HG02884 (cell line): Measurements from ENCODE around the gene SLC7A7.
"Not testable (repeated sequence)": the region's sequence is repeated elsewhere in the genome, so short reads cannot be mapped to it uniquely, and the experiment has no call there.

Source experiments
- ATAC-seq: cut with Tn5 transposase; IDR thresholded peaks from one replicate; pipeline ENCODE4 v1.9.1; 2021; ENCODE audit warnings: mild to moderate bottlenecking, moderate library complexity; ENCODE audit not compliant: unreplicated experiment

SLC7A7 gene

GRCh38 chr14:22814941-22815713 lies at the start of gene SLC7A7:
Gene SLC7A7, minus strand, starts transcription at chr14:22815435. Its CDS starts 2,037 bp downstream, at chr14:22813398.
- no peak for ATAC-seq

- no peak for ATAC-seq
Observed at GRCh38 chr14:22864979-22865378, 49.7 kb upstream of the SLC7A7 start.

GRCh38 chr14:22861651-22862050 lies 46.4 kb upstream of the SLC7A7 start:
- no peak for ATAC-seq

- not testable (repeated sequence) for ATAC-seq
Observed at GRCh38 chr14:22860377-22860776, 45.1 kb upstream of the SLC7A7 start.

- no peak for ATAC-seq
Observed at GRCh38 chr14:22856428-22856827, 41.2 kb upstream of the SLC7A7 start.

GRCh38 chr14:22854963-22855724 lies 39.9 kb upstream of the SLC7A7 start:
- ATAC-seq: no peak

- not testable (repeated sequence) for ATAC-seq
Observed at GRCh38 chr14:22854296-22854695, 39.1 kb upstream of the SLC7A7 start.

GRCh38 chr14:22852940-22853767 lies 37.9 kb upstream of the SLC7A7 start:
- ATAC-seq: peak; percentile 73

- no peak for ATAC-seq
Observed at GRCh38 chr14:22852599-22852939, 37.3 kb upstream of the SLC7A7 start.

- not testable (repeated sequence) for ATAC-seq
Observed at GRCh38 chr14:22852178-22852577, 36.9 kb upstream of the SLC7A7 start.

GRCh38 chr14:22850944-22851764 lies 35.9 kb upstream of the SLC7A7 start:
- ATAC-seq: no peak

- ATAC-seq: no peak
Observed at GRCh38 chr14:22849212-22849819, 34.1 kb upstream of the SLC7A7 start.

GRCh38 chr14:22848351-22849164 lies 33.3 kb upstream of the SLC7A7 start:
- ATAC-seq: no peak

- no peak for ATAC-seq
Observed at GRCh38 chr14:22847661-22848341, 32.6 kb upstream of the SLC7A7 start.

GRCh38 chr14:22846811-22847307 lies 31.6 kb upstream of the SLC7A7 start:
- ATAC-seq: no peak

- no peak for ATAC-seq
Observed at GRCh38 chr14:22845821-22846625, 30.8 kb upstream of the SLC7A7 start.

GRCh38 chr14:22845103-22845394 lies 29.8 kb upstream of the SLC7A7 start:
- no peak for ATAC-seq
